Measurements from ENCODE around the gene SUPT7L. TPM values are rescaled to one million over a fixed set of nuclear protein-coding genes. Genes with fewer than 3 reads are reported as not detected.
"Not testable (repeated sequence)": the region's sequence is repeated elsewhere in the genome, so short reads cannot be mapped to it uniquely, and the experiment has no call there.

Gene SUPT7L
- total RNA-seq, 1 donor from 2014 or later, result 12.2 TPM

GRCh38 chr2:27640722-27641245 is 22.6 kb downstream of the SUPT7L start:
- DNase-seq (ENCODE audit: low spot score), result no peak
- ATAC-seq, result no peak

- DNase-seq (ENCODE audit: low spot score) (no peak), ATAC-seq (no peak)
These were observed 24.7 kb downstream of the SUPT7L start for GRCh38 chr2:27638709-27639108.

- no peak for DNase-seq (ENCODE audit: low spot score)
- ATAC-seq, result no peak
These were observed 25.3 kb downstream of the SUPT7L start for GRCh38 chr2:27638037-27638637.

- ATAC-seq (no peak), DNase-seq (ENCODE audit: low spot score) (no peak)
These were observed 26.6 kb downstream of the SUPT7L start for GRCh38 chr2:27636766-27637165.

- DNase-seq (ENCODE audit: low spot score) (no peak), ATAC-seq (no peak)
These were observed 29.1 kb downstream of the SUPT7L start for GRCh38 chr2:27634291-27634690.

- not testable (repeated sequence) for DNase-seq (ENCODE audit: low spot score); ATAC-seq
These were observed 33.2 kb downstream of the SUPT7L start for GRCh38 chr2:27630257-27630656.

GRCh38 chr2:27628767-27629709 is 34.4 kb downstream of the SUPT7L start, which contains the start of the genes CCDC121 and GPN1:
CCDC121 (minus strand) TSS chr2:27629012; CDS start chr2:27627799, 1,213 bp downstream.
GPN1 (plus strand) TSS chr2:27629050; CDS start chr2:27629059, 9 bp downstream.
- DNase-seq (ENCODE audit: low spot score) (peak; percentile 85), ATAC-seq (peak; percentile 98)

GRCh38 chr2:27627963-27628766 is 35.2 kb downstream of the SUPT7L start:
- ATAC-seq, result peak; percentile 63
- DNase-seq (ENCODE audit: low spot score), result no peak

GRCh38 chr2:27626921-27627320 is 36.5 kb downstream of the SUPT7L start:
- DNase-seq (ENCODE audit: low spot score); ATAC-seq: not testable (repeated sequence)

- DNase-seq (ENCODE audit: low spot score); ATAC-seq: not testable (repeated sequence)
These were observed 37.1 kb downstream of the SUPT7L start for GRCh38 chr2:27626323-27626722.

GRCh38 chr2:27624943-27625342 is 38.5 kb downstream of the SUPT7L start:
- no peak for ATAC-seq
- no peak for DNase-seq (ENCODE audit: low spot score)

- no peak for DNase-seq (ENCODE audit: low spot score)
- ATAC-seq, result no peak
These were observed 40.5 kb downstream of the SUPT7L start for GRCh38 chr2:27622921-27623384.

- DNase-seq (ENCODE audit: low spot score) (no peak), ATAC-seq (no peak)
These were observed 41.9 kb downstream of the SUPT7L start for GRCh38 chr2:27621524-27621923.

GRCh38 chr2:27615316-27615715 is 48.1 kb downstream of the SUPT7L start:
- ATAC-seq (no peak), DNase-seq (ENCODE audit: low spot score) (no peak)

GRCh38 chr2:27613985-27614384 is 49.4 kb downstream of the SUPT7L start:
- ATAC-seq (no peak), DNase-seq (ENCODE audit: low spot score) (no peak)

GRCh38 chr2:27606611-27607010 is 56.8 kb downstream of the SUPT7L start:
- no peak for DNase-seq (ENCODE audit: low spot score)
- ATAC-seq, result no peak
